Neural cell (in vitro differentiated cells): ENCODE results near the gene TBC1D22B. TPM values are rescaled to one million over a fixed set of nuclear protein-coding genes. Genes with fewer than 3 reads are reported as not detected.

Experiments used
- H2AFZ ChIP-seq: fragments of 200-600, 300-800 bp; sonication (generic), shearing (Covaris generic); 2 replicates; pipeline ENCODE4 v1.6.0; 2014; ENCODE audit warnings: low read depth, mild to moderate bottlenecking, antibody characterized with exemption, low read length, moderate library complexity
- H3F3A ChIP-seq: fragments of 200-600 bp; shearing (Covaris generic); 2 replicates; pipeline ENCODE4 v1.6.1; 2016; ENCODE audit warnings: mild to moderate bottlenecking, moderate library complexity, mixed read lengths, antibody characterized with exemption, low read length; ENCODE audit not compliant: insufficient read depth, poor library complexity, severe bottlenecking
- H3K27ac ChIP-seq: fragments of 200-600, 300-800 bp; sonication (generic), shearing (Covaris generic); 2 replicates; pipeline ENCODE4 v1.5.1; 2014; ENCODE audit warnings: mild to moderate bottlenecking, low read length, moderate library complexity
- H3K27me3 ChIP-seq: fragments of 300-800, 200-600 bp; sonication (generic), shearing (Covaris generic); 2 replicates; pipeline ENCODE4 v1.6.0; 2014; ENCODE audit warnings: mild to moderate bottlenecking, low read depth, low read length, moderate library complexity; ENCODE audit not compliant: insufficient read depth
- H3K36me3 ChIP-seq: fragments of 300-800, 200-600 bp; sonication (generic), shearing (Covaris generic); 2 replicates; pipeline ENCODE4 v1.5.1; 2014; ENCODE audit warnings: mild to moderate bottlenecking, antibody characterized with exemption, low read length, moderate library complexity; ENCODE audit not compliant: insufficient read depth
- H3K4me2 ChIP-seq: fragments of 300-800, 200-600 bp; sonication (generic), shearing (Covaris generic); 2 replicates; pipeline ENCODE4 v1.6.0; 2014; ENCODE audit warnings: mild to moderate bottlenecking, low read length
- H3K4me3 ChIP-seq: fragments of 300-800, 200-600 bp; sonication (generic), shearing (Covaris generic); 2 replicates; pipeline ENCODE4 v1.5.1; 2014; ENCODE audit warnings: mild to moderate bottlenecking, low read length, moderate library complexity
- H3K79me2 ChIP-seq: fragments of 200-600 bp; shearing (Covaris generic); replicated peaks from 2 replicates; pipeline ENCODE4 v1.6.0; 2014; ENCODE audit warnings: mild to moderate bottlenecking, low read length, moderate library complexity; ENCODE audit not compliant: insufficient read depth
- H3K9ac ChIP-seq: fragments of 300-800, 200-600 bp; sonication (generic), shearing (Covaris generic); 2 replicates; pipeline ENCODE4 v1.6.1; 2016; ENCODE audit warnings: mild to moderate bottlenecking, low read length, mixed read lengths
- H3K9me2 ChIP-seq: fragments of 200-600 bp; shearing (Covaris generic); 2 replicates; pipeline ENCODE4 v1.6.1; 2016; ENCODE audit warnings: mild to moderate bottlenecking, low read length, mixed read lengths; ENCODE audit not compliant: insufficient read depth
- H3K9me3 ChIP-seq: fragments of 200-600, 300-800 bp; sonication (generic), shearing (Covaris generic); 2 replicates; pipeline ENCODE4 v1.6.1; 2016; ENCODE audit warnings: mild to moderate bottlenecking, mixed run types, low read length, moderate library complexity, mixed read lengths
- H4K20me1 ChIP-seq: fragments of 200-600 bp; shearing (Covaris generic); 2 replicates; pipeline ENCODE4 v1.6.1; 2016; ENCODE audit warnings: mild to moderate bottlenecking, mixed run types; ENCODE audit not compliant: insufficient read depth
- CTCF ChIP-seq: fragments of 450-650 bp; IDR thresholded peaks from 2 replicates; pipeline ENCODE4 v1.5.1; 2014; ENCODE audit warnings: antibody characterized with exemption, mild to moderate bottlenecking, moderate library complexity; ENCODE audit not compliant: poor library complexity, severe bottlenecking
- EP300 ChIP-seq: fragments of 450-650 bp; conservative IDR thresholded peaks from 2 replicates; pipeline ENCODE4 v1.6.1; 2014; ENCODE audit warnings: antibody characterized with exemption, mild to moderate bottlenecking, moderate library complexity; ENCODE audit not compliant: poor library complexity, severe bottlenecking
- EZH2 ChIP-seq: fragments of 200-600, 300-800 bp; shearing (Covaris generic), sonication (generic); IDR thresholded peaks from 2 replicates; pipeline ENCODE4 v1.6.1; 2014; ENCODE audit warnings: antibody characterized with exemption, low read length, borderline replicate concordance, mild to moderate bottlenecking; ENCODE audit not compliant: insufficient read depth, poor library complexity, severe bottlenecking
- MXI1 ChIP-seq: fragments of 450-650 bp; conservative IDR thresholded peaks from 2 replicates; pipeline ENCODE4 v1.6.1; 2014; ENCODE audit warnings: antibody characterized with exemption, mild to moderate bottlenecking; ENCODE audit not compliant: poor library complexity, severe bottlenecking
- POLR2AphosphoS5 ChIP-seq: IDR thresholded peaks from 2 replicates; pipeline ENCODE4 v1.6.1; 2012
- RAD21 ChIP-seq: fragments of 450-650 bp; conservative IDR thresholded peaks from 2 replicates; pipeline ENCODE4 v1.6.1; 2014; ENCODE audit warnings: antibody characterized with exemption, mild to moderate bottlenecking, moderate library complexity
- REST ChIP-seq: IDR thresholded peaks from 2 replicates; pipeline ENCODE4 v1.6.1; 2012; ENCODE audit warnings: borderline replicate concordance
- SMC3 ChIP-seq: fragments of 450-650 bp; conservative IDR thresholded peaks from 2 replicates; pipeline ENCODE4 v1.6.1; 2014; ENCODE audit warnings: antibody characterized with exemption, mild to moderate bottlenecking, moderate library complexity; ENCODE audit not compliant: poor library complexity
- TAF1 ChIP-seq: IDR thresholded peaks from 2 replicates; pipeline ENCODE4 v1.6.1; 2012; ENCODE audit warnings: low read depth
- polyA plus RNA-seq: library from polyadenylated mRNA; depleted of rRNA; stranded (reverse); fragments of >200 nt; gene quantifications from 2 replicates; pipeline ENCODE4 v1.2.3, GENCODE V29; 2014

TBC1D22B gene
- polyA plus RNA-seq, 1 donor from 2014 or later: 10.6 TPM

- Histone ChIP-seq H3K4me3 (no peak overlapping the region), H3K36me3 (no peaks in the 10 kb centered on the region), H3F3A (no peaks in the 10 kb centered on the region), H3K27me3 (no peaks in the 10 kb centered on the region), H3K27ac (no peak overlapping the region), H3K9me3 (no peaks in the 10 kb centered on the region), H3K9ac (no peak overlapping the region), H3K4me2 (no peak overlapping the region), H2AFZ (no peak overlapping the region), H4K20me1 (no peaks in the 10 kb centered on the region), H3K79me2 (no peaks in the 10 kb centered on the region), H3K9me2 (no peaks in the 10 kb centered on the region)
- TF ChIP-seq CTCF: no peak
- no peak for TF ChIP-seq MXI1
- no peak for TF ChIP-seq RAD21
- no peak for TF ChIP-seq REST
- TF ChIP-seq SMC3: no peak
- TF ChIP-seq TAF1: no peak
- TF ChIP-seq POLR2AphosphoS5: no peak
- TF ChIP-seq EP300: no peak
- no peak for TF ChIP-seq EZH2
Measured at GRCh38 chr6:37347177-37347576, 89.6 kb downstream of the TBC1D22B start.

GRCh38 chr6:37347670-37348111 is 90.1 kb downstream of the TBC1D22B start:
- Histone ChIP-seq H3K4me3 (no peak overlapping the region), H3K9ac (no peak overlapping the region), H3K79me2 (no peaks in the 10 kb centered on the region), H3K9me2 (no peaks in the 10 kb centered on the region), H3F3A (no peaks in the 10 kb centered on the region), H3K9me3 (no peaks in the 10 kb centered on the region), H3K4me2 (no peak overlapping the region), H4K20me1 (no peaks in the 10 kb centered on the region), H3K36me3 (no peaks in the 10 kb centered on the region), H3K27me3 (no peaks in the 10 kb centered on the region), H2AFZ (no peak overlapping the region), H3K27ac (no peak overlapping the region)
- TF ChIP-seq MXI1: no peak
- no peak for TF ChIP-seq RAD21

GRCh38 chr6:37351027-37351426 is 93.5 kb downstream of the TBC1D22B start:
- Histone ChIP-seq H3K9me2 (no peaks in the 10 kb centered on the region), H3K27ac (no peak overlapping the region), H4K20me1 (no peaks in the 10 kb centered on the region), H3K27me3 (no peaks in the 10 kb centered on the region), H3K4me2 (no peak overlapping the region), H3K9me3 (no peaks in the 10 kb centered on the region), H3K9ac (no peak overlapping the region), H3F3A (no peaks in the 10 kb centered on the region), H2AFZ (no peak overlapping the region), H3K4me3 (no peak overlapping the region), H3K79me2 (peaks cover 19% of the 10 kb centered on the region), H3K36me3 (no peaks in the 10 kb centered on the region)
- no peak for TF ChIP-seq SMC3
- no peak for TF ChIP-seq RAD21
- no peak for TF ChIP-seq EZH2
- TF ChIP-seq MXI1: no peak
- no peak for TF ChIP-seq EP300
- TF ChIP-seq POLR2AphosphoS5: no peak
- TF ChIP-seq TAF1: no peak
- no peak for TF ChIP-seq CTCF
- no peak for TF ChIP-seq REST
